ENCODE results near the gene ZNF428.

DNA sequence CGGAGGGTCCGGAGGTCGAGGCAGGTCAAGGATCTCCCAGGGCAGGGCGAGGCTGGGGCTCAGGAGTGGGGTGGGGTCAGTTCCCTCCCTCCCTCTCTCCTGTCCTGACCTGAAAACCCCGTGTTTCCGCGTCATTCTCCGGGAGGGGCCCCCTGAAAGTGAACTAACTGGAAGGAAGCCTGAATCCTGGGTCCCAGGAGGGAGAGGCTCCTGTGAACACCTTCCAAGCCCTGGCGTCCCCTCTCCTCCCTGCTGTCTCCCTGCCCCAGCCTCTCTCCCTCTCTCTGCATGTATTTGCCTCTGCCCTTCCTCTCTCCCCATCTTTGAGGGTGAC lies 21.0 kb upstream of the ZNF428 start:
- TF ChIP-seq CTCF (IDR thresholded peaks at IDR 0.05; ENCODE audit: insufficient read depth, low read depth, low read length) (no peak), EZH2 (IDR thresholded peaks at IDR 0.05; ENCODE audit: insufficient read depth, low read length) (peak; percentile 14)

Data from astrocyte (in vitro differentiated cells and primary cell).